ENCODE data around the gene RASSF4. TPM values are rescaled to one million over a fixed set of nuclear protein-coding genes. Genes with fewer than 3 reads are reported as not detected.

RASSF4 gene
- total and polyA plus RNA-seq, 9 of the 15 experiments (the other 6 are each of a cell fraction or from before 2014, with no cell fraction given), result 0.01 to 0.62 (median 0.11) TPM; not detected in 3

- no peak for TF ChIP-seq NKRF (IDR thresholded peaks at IDR 0.05; ENCODE audit: borderline replicate concordance)
- TF ChIP-seq NCOR1 (IDR thresholded peaks at IDR 0.05), result no peak
- no peak for TF ChIP-seq RBBP5 (IDR thresholded peaks at IDR 0.05; ENCODE audit: borderline replicate concordance, insufficient read depth, low read length, poor library complexity, severe bottlenecking)
- TF ChIP-seq BRD4 (IDR thresholded peaks at IDR 0.05), result no peak
- no peak for TF ChIP-seq ZNF274 (IDR thresholded peaks at IDR 0.05; ENCODE audit: borderline replicate concordance, low read depth, low read length)
- TF ChIP-seq POLR2AphosphoS5 (IDR thresholded peaks at IDR 0.05; ENCODE audit: control insufficient read depth, insufficient read depth, low read depth, low read length), result no peak
Observed at GRCh38 chr10:44921506-44921905, 38.1 kb upstream of the RASSF4 start (continued).

DNA sequence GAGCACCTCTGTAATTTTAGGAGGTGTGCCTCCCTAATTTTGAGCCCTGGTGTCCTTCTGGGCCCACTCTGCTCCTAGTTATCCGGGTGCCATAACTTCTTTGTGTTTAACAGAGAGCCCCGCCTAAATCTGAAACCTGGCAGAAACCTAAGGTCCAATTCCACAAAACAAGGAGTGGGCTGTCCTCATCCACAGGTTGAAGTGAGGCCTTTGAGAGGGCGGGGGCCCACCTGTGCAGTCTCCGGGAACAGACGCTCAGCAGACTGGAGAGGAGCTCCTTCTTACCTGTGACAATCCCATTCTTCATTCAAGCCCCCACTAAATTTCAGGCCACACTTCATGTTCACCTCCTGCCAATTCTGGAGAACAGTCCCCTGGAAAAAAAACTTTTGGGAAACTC, 37.6 kb upstream of the RASSF4 start:
- peaks cover 0 to 5% of the 10 kb centered on the region in 2 experiments; a peak in 1 of 5 replicates for H3K4me1 ChIP-seq (replicated peaks in 1 of 2; ENCODE audit: control insufficient read depth in 2 of 2, insufficient read depth in 2 of 2, low read length in 2 of 2)
- peaks cover 0 to 42% of the 10 kb centered on the region in 2 experiments; a peak in 3 of 5 replicates for H3K27me3 ChIP-seq (ENCODE audit: control insufficient read depth in 2 of 2, insufficient read depth in 2 of 2, low read length in 2 of 2)
- no peaks in the 10 kb centered on the region for H4K20me1 ChIP-seq (replicated peaks; ENCODE audit: control insufficient read depth, insufficient read depth, low read length)
- DNase-seq (ENCODE audit: extremely low read depth in 1 of 4, low spot score in 3 of 4) (no peak), FAIRE-seq (no peak), ATAC-seq (no peak)
- H3K9me3 ChIP-seq (replicated peaks; ENCODE audit: control insufficient read depth, insufficient read depth, low read depth, low read length), result no peaks in the 10 kb centered on the region
- no TSS peak for BruUV-seq (replicated peaks)
- no peaks in the 10 kb centered on the region for H3K9me1 ChIP-seq (ENCODE audit: control insufficient read depth, insufficient read depth, low read length)
- no peak overlapping the region for H3K4me3 ChIP-seq
- WGBS (ENCODE audit: insufficient coverage, low coverage, missing lambda C conversion rate), result 3% methylated on average over 5 of the region's 5 CpGs
- TF ChIP-seq PCBP1 (IDR thresholded peaks at IDR 0.05; ENCODE audit: low read depth, low read length, poor library complexity, severe bottlenecking), result no peak
- TF ChIP-seq RAD21 (CRISPR knock-in tag; conservative IDR thresholded peaks at IDR 0.05 in 1 of 2, IDR thresholded peaks at IDR 0.05 in 1 of 2), result no peak
- no peak for TF ChIP-seq HNRNPH1 (optimal IDR thresholded peaks at IDR 0.05; ENCODE audit: low read depth, low read length)
- no peak for TF ChIP-seq NONO (IDR thresholded peaks at IDR 0.05; ENCODE audit: low read depth in 2 of 2, low read length in 1 of 2)
- TF ChIP-seq NFRKB (IDR thresholded peaks at IDR 0.05; ENCODE audit: low read depth), result no peak
- TF ChIP-seq STAT5B (CRISPR knock-in tag; IDR thresholded peaks at IDR 0.05), result no peak
- TF ChIP-seq SUPT5H (IDR thresholded peaks at IDR 0.05), result no peak
- no peak for TF ChIP-seq NCOA1 (IDR thresholded peaks at IDR 0.05; ENCODE audit: low read depth)
- no peak for TF ChIP-seq ZC3H8 (IDR thresholded peaks at IDR 0.05)
- TF ChIP-seq ZNF785 (CRISPR knock-in tag; IDR thresholded peaks at IDR 0.05), result no peak
- TF ChIP-seq ZNF717 (CRISPR knock-in tag; IDR thresholded peaks at IDR 0.05), result no peak
- no peak for TF ChIP-seq ZNF197 (CRISPR knock-in tag; IDR thresholded peaks at IDR 0.05; ENCODE audit: low read depth)
- H2AFZ ChIP-seq (ENCODE audit: low read depth, low read length), result no peak overlapping the region
- H3K36me3 ChIP-seq (ENCODE audit: control insufficient read depth, insufficient read depth, low read length), result no peaks in the 10 kb centered on the region
- CTCF ChIA-PET (ENCODE audit: low intra/inter-chr PET ratio), result no interaction called here
- no peak overlapping the region for H3K9ac ChIP-seq (ENCODE audit: insufficient read depth in 1 of 2, low read depth in 2 of 2, low read length in 2 of 2)
- H3K4me2 ChIP-seq (ENCODE audit: insufficient read depth, low read length), result no peak overlapping the region
- intact Hi-C loops (cut with micrococcal nuclease) (no loop called here), in situ Hi-C loops (cut with MboI) (no loop called here)
- POLR2A ChIA-PET, result no interaction called here
- no peak overlapping the region for H3K27ac ChIP-seq (ENCODE audit: extremely low read depth, low read depth, low read length)
- no peaks in the 10 kb centered on the region for H3K79me2 ChIP-seq (ENCODE audit: control insufficient read depth, insufficient read depth, low read length)
